C4-2B (cell line): Measurements from ENCODE around the gene LBX2.

ENCODE experiments used
- H3K27ac ChIP-seq: fragments of 450-650 bp; 2 replicates; pipeline ENCODE4 v1.5.1; 2017
- CTCF ChIP-seq: fragments of 450-650 bp; conservative IDR thresholded peaks from 2 replicates; pipeline ENCODE4 v1.5.1; 2017; ENCODE audit warnings: mild to moderate bottlenecking
- ZFX ChIP-seq: fragments of 450-650 bp; IDR thresholded peaks from 2 replicates; pipeline ENCODE4 v1.6.1; 2017

The LBX2 gene

GRCh38 chr2:74507926-74508520, 8.6 kb upstream of the LBX2 start:
- peak overlapping the region; percentile 97 for H3K27ac ChIP-seq
- TF ChIP-seq ZFX (0 out of 2 replicates have a peak, but pooled peaks have one; percentile 14), CTCF (no peak)

- peak within 1 kb of the TSS; percentile 97 for H3K27ac ChIP-seq
- no peak for TF ChIP-seq CTCF
- TF ChIP-seq ZFX, result no peak
Observed at GRCh38 chr2:74507145-74507925, 7.9 kb upstream of the LBX2 start, which contains the start of gene PCGF1. TSS of gene PCGF1 (minus strand) at chr2:74507695. CDS start at chr2:74507668, 27 bp downstream.

GRCh38 chr2:74505448-74506246, 6.2 kb upstream of the LBX2 start:
- TF ChIP-seq CTCF (no peak), ZFX (no peak)
- no peak overlapping the region; the same call in 1 of the 2 replicates for H3K27ac ChIP-seq

- TF ChIP-seq ZFX (no peak), CTCF (no peak)
Observed at GRCh38 chr2:74504591-74504990, 5.2 kb upstream of the LBX2 start.

GRCh38 chr2:74503506-74504475, 4.4 kb upstream of the LBX2 start:
- no peak overlapping the region for H3K27ac ChIP-seq
- no peak for TF ChIP-seq CTCF
- TF ChIP-seq ZFX, result no peak

More at GRCh38 chr2:74504591-74504990, 5.2 kb upstream of the LBX2 start:
- no peak overlapping the region for H3K27ac ChIP-seq

GRCh38 chr2:74502720-74503505, 3.5 kb upstream of the LBX2 start:
- no peak for TF ChIP-seq CTCF
- TF ChIP-seq ZFX, result no peak
- no peak overlapping the region for H3K27ac ChIP-seq
